NCI-H128 (cell line): ENCODE measurements around the gene POLG2.
A peak's percentile ranks its signal among the peaks of the same experiment; 100 is the strongest.
"Not testable (repeated sequence)": the region's sequence is repeated elsewhere in the genome, so short reads cannot be mapped to it uniquely, and the experiment has no call there.

Experiments
- DNase-seq: peaks from one replicate; lab custom pipeline; 2025; ENCODE audit not compliant: unreplicated experiment; lab: John Stamatoyannopoulos, UW

Gene POLG2

DNA sequence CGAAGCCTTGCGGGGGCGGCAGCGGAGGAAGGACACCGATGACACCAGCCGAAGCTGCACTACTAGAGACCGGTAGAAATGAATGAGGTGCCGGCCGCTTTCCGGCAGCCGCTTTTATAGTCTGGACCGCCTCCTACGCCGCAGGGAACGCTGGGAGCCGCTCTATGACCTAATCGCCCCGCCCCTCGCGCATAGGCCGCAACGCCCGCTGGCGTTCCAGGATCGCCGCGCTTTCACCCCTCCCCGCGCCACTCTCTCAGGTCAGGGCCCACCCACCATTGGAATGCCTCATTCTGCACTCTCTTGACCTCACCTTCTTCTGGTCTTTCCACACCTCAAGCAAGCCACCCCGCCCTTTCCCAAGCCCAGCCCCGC is 9.3 kb upstream of the POLG2 start, which contains the start of gene DDX5:
Gene DDX5 (minus strand): TSS at position 89 of the 375 bp plus-strand sequence. CDS start 170 bp downstream, outside the sequence.
- DNase-seq = peak; percentile 82

GRCh38 chr17:64505340-64506200 is 8.7 kb upstream of the POLG2 start:
- DNase-seq = peak; percentile 58

GRCh38 chr17:64504769-64505339 is 8.0 kb upstream of the POLG2 start:
- no peak for DNase-seq

GRCh38 chr17:64503821-64504768 is 7.2 kb upstream of the POLG2 start:
- no peak for DNase-seq

- DNase-seq = no peak
Measured at GRCh38 chr17:64503341-64503740, 6.5 kb upstream of the POLG2 start.

DNA sequence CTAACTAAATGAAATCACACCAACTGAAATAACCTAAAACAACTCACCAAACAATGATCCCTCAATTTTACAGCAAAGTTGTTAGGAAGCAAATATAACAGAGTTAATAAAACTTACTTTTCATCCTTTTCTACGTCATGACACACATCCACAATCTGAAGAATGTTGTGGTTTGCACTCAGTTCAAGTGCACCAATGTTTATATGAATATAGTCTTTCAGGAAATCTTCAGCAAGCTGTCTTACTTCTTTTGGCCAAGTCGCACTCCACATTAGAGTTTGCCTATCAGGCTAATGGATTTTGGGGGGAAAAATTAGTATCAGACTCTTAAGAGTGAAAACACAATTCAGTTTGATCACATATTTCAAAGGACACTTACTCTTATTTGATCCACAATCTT is 6.0 kb upstream of the POLG2 start:
- no peak for DNase-seq

- DNase-seq = no peak
Measured at GRCh38 chr17:64502021-64502420, 5.2 kb upstream of the POLG2 start.

GRCh38 chr17:64500862-64501765 is 4.3 kb upstream of the POLG2 start:
- no peak for DNase-seq

GRCh38 chr17:64500487-64500859 is 3.6 kb upstream of the POLG2 start:
- DNase-seq = no peak

DNA sequence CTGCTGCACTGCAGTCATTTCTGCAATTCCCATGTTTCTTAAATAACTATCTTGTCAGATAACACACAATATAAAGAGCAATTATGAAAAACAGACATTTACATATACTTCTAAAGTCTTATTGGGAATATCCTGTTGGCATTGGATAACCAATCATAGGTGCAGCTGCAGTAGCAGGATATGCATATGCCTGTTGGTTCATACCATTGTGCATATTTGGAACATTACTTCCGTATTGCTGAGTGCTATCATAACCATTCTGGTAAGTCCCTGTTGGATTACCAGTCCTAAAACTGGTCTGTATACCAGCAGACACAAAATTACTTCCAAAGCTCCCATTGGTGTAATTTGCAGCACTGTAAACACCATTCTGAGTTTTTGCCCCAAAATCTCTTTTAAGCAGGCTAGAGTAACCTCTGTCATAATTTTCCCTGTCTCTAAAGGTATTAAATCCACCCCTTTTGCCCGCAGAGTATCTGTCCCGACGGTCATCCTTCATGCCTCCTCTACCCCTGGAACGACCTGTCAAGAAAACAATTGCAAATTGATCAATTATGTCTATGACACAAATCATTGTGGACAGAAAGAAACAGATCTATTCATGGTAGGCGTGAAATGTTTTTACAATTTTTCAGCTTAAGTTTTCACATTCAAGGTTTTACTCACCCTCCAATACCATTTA is 3.1 kb upstream of the POLG2 start:
- no peak for DNase-seq

- DNase-seq = no peak
Measured at GRCh38 chr17:64498308-64499203, 1.7 kb upstream of the POLG2 start.

- DNase-seq = no peak
Measured at GRCh38 chr17:64497565-64498035, 746 bp upstream of the POLG2 start.

DNA sequence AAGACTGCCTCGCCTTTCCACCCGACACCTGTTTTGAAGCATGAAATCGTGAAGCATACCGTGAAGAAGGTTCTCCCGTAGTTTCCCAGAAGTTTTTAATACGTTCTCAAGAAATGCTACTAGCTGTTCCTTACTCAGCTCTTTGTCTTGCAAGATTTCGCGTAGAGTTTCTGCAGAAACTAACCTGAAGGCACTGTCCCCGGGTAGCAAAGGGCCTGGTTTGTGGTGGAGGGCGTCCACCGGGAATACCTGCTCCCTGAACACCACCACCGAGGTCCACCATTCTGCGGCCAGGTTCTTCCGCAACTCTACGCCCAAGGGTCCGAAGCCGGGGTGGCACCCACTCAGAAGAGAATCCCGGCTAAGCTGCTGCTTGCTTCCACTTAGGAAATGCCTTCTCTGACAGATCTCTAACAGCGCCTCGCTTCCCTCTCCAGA is 487 bp downstream of the POLG2 start:
- no peak for DNase-seq

- DNase-seq = not testable (repeated sequence)
Measured at GRCh38 chr17:64495300-64495699, 1.6 kb downstream of the POLG2 start.

DNA sequence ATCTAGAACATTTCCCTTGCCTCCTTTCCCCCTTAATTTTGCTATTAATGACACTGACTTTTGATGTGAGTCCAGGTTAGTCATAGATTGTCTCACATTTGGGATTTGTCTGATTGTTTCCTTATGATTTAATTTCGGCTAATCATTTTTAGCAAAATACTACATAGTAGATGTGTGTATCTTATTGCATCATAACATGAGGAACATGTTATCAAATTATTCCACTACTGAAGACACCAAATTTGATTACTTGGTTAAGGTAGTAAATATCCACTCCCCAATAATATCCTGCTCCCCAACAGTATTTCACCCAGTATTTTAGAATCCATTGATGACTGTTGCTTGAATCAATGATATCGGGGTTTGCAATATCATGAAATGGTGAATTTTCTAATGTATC is 2.7 kb downstream of the POLG2 start:
- DNase-seq = no peak

- DNase-seq = no peak
Measured at GRCh38 chr17:64492481-64493109, 4.3 kb downstream of the POLG2 start.

DNA sequence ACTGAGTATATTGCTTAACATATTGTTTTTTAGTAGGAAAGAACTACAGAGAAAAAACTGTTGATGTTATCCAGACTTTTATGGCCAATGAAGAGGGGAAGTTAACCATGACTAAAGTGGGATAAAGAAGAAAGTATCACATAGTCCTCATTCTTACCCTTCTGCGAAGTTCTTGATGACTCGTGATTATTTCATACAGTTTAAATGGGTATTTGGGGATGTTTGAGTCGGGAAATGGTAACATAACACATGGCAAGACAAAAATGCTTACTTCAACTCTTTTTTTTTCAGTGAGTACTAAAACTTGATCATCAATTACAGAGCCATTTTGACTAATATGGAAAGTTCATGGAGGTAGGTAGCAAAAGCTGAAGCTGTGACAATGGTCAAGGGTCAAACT is 4.9 kb downstream of the POLG2 start:
- DNase-seq = no peak
